Activated T-cell treated with anti-CD3 and anti-CD28 coated beads for 24 hours (primary cell): ENCODE measurements around the gene RHBDD3.

Experiments used
- DNase-seq: peaks from one replicate; pipeline ENCODE4 v3.0.0-alpha.2; 2020; ENCODE audit warnings: low read depth

RHBDD3 gene

DNA sequence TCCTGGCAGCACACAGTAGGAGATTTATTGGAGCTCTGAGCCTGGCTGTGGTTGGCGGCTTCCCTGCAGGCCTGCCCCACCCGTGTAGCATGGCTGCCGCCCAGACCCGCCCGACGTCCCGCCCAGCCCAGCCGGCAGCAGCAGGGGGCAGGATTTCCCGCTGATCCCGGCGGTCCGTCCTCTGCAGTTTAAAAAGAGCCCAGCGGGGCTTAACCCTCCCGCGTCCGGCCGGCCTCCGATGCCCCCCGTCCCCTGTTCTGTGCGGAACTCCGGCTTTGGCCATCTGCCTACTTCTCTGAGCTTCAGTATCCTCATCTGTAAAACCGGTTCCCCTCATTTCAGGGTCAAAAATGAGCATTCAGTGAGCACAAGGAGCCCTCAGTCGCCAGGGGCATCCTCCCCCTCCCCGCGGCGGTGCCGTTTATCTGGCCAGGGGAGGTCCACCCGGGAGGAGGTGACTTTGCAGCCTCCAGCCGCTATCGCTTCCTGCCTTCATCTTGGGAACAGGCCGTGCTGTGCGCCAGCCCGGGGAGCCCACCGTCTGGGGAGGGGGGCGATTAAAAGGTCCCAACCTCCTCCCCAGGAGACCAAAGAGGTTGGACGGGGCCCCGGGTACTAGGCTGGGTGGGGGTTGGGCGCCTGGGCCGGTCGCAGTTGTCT is 38.5 kb upstream of the RHBDD3 start, which contains the start of gene GAS2L1:
Gene GAS2L1 (plus strand): TSS at position 476 of the 660 bp plus-strand sequence. CDS start 1,456 bp downstream, outside the sequence.
- DNase-seq = peak; percentile 31

DNA sequence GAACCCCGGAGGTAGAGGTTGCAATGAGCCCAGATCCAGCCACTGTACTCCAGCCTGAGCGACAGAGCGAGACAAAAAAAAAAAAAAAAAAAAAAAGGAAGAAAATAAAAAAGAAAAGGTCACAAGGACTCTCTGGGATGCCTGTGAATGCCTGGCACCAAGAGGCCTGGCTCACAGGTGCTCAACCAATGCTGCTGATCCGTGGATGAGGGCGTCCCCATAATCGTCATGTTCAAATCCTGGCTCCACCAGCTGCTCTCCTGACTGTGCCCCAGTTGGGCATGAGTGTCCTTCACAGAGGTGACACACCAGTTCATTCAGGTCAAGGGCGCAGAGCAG is 38.0 kb upstream of the RHBDD3 start:
- no peak for DNase-seq

DNA sequence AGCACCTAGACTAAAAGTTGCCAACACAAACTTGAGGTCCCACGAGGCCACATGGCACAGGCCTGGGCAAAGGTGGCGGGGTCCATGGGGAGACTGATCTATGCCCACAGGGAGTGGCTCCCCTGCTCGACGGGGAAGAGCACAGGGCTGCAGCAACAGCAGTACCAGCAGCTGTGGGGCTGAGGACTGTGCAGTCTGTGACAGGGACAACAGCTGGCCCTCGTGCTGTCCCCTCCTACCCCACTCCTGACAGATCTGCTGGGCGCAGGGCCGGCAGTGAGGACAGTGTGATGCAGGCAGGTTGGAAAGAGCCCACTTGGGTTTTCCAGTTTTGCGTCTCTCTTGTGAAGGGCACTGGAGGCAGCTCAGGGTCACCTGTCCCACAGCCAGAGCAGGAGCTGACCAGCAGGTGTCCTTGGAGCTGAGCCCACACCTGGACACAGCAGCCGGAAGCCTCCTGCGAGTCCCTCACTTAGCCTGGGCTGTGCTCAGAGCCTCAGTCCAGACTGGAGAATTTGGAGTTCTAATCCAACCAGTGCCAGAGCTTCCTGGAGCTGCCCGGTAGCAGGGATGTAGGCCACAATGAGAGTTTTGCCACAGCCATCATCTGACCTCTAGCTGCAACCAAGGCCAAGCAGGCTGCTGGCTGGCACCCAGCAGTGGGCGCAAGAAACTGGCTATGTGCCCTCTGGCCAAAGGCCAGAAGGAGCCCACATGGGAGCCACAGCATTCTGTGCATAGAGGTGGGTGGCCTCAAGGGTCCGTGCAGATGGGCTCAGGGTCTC is 35.1 kb upstream of the RHBDD3 start:
- no peak for DNase-seq

DNA sequence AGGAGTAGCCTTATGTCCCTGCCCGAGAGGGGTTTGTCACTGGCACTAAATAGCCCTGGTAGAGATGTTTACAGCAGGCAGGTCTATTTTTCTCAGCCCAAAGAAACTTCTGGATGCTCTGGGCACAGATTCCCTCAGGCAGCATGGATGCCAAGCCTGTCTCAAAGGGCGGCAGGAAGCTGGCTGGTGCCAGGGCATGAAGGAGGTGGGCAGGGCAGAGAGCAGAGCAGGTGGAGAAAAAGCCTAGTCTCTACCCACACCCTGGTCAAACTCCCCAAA is 34.6 kb upstream of the RHBDD3 start:
- no peak for DNase-seq

DNA sequence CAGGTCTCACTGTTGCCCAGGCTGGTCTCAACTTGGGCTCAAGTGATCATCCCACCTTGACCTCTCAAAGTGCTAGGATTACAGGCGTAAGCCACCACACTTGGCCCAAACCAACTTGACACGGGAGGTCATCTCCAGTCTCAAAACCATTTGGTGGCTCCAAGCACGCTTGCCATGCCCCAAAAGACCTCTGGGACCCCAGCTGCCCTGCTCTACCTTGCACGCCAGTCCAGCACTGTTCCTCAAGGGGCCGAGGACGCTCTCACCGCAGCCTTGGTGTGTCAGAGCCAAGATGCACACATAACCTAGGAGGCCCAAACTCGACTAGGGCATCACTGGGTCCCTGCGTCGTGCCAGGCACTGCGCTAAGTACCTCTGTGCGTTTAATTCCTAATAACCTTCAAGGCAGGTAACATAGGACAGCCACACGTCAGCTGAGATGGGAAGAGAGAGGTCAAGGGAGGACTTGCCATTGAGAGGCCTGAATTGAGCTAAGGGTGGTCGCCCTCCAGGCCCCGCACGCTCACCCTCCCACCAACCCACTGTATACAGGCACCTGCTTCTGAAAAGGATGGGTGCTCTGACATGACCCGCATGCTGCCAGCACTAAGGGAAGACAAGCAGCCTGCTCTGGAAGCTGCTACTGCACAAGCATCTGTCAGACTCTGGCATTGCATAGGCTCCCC is 34.1 kb upstream of the RHBDD3 start:
- DNase-seq = no peak

DNA sequence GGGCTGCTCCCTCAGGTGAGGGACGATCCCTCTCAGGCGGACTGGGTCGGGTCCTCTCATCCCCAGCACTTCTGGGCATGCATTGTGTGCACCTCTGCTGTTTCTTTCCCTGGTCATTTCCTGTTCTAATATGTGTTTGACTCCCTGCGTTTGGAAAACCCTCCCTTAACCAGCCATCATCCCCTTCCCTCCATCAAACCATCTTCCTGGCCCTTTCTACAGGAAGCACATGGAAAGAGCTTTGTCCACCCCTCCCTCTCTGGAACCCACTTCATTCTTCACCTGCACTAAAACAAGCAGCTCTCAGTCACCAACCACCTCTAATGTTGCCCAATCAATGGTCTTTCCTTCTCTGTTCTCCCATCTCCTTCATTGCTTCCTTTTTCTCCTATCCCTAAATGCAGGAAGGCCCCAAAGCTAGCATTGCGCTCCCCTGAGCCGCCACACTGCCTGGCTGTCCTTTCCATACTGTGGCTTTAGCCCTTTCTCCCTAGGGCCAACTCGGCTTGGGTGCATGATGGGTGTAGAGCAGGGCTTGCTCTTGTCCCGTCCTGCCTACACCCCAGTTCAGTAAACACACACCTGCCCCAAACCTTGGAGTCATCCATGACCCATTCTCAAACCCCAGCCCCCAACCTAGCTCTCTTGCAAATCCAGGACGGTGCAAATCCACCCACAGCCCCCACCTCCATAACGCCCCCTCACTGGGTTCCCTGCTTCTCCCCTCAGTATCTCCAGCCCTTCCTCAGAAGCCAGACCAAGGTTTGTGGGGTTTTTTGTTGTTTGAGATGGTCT is 33.2 kb upstream of the RHBDD3 start:
- DNase-seq = no peak

DNA sequence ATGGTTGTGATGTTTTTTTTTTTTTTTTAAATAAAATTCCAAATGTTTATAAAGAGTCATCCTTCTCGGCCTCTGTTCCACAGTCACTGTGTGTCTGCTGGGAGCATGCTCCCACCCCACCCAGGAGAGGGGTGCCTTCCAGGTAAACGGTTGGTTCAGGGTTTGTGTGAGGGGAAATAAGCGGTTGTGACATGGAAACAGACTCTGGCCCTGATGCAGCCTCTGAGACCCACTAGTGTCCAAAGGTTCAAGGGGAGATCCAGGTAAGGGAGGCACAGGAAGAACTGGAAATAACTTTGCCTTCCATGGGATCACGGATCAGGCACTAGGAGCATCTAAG is 32.7 kb upstream of the RHBDD3 start:
- DNase-seq = no peak

DNA sequence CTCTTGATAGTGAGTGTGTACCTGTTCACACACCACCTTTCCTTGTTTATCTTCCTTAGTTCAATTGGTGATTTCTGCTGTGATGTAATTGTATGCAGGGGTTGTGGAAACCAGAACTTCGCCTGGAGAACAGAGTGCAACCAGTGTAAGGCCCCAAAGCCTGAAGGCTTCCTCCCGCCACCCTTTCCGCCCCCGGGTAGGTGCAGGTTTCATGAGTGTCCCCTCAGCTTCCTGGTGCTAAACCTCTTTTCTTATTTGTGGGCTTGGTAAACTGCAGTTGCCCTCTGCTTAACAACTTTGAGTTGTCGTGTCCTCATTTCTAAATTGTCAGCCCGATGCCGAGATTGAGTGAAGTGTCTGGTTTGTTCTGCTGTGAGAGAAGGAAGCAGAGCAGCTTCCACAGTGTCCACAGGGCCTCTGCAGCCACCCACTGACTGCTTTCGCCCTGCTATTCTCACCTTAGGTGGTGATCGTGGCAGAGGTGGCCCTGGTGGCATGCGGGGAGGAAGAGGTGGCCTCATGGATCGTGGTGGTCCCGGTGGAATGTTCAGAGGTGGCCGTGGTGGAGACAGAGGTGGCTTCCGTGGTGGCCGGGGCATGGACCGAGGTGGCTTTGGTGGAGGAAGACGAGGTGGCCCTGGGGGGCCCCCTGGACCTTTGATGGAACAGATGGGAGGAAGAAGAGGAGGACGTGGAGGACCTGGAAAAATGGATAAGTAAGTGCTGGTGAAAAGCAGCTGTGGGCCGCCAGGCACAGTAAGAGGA is 31.5 kb upstream of the RHBDD3 start:
- DNase-seq = no peak

DNA sequence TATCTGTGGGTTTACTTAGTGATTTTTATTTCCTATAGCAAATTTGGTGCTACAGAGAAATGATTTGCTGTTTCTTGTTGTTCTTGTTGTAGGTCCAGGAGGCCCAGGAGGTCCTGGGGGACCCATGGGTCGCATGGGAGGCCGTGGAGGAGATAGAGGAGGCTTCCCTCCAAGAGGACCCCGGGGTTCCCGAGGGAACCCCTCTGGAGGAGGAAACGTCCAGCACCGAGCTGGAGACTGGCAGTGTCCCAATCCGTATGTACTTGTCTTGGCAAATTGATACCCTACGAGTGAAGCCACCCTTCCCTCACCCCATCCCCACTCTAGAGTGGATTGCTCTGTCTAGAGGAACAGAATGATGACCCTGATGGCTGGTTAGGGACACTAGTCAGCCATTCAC is 30.9 kb upstream of the RHBDD3 start:
- no peak for DNase-seq

DNA sequence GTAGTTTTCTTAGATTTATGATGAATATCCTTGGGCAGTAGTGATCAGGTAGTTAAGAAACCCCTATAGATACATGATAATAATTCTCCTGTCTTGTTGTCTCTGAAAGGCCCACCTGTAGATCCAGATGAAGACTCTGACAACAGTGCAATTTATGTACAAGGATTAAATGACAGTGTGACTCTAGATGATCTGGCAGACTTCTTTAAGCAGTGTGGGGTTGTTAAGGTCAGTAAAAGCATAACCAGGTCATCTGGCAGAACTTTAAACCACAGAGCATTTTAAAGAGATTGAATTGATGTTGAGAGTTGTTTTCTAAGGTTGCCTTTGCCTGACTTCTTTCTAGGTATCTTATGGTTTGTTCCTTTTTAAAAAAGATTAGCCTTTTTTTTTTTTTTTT is 24.6 kb upstream of the RHBDD3 start:
- DNase-seq = no peak

DNA sequence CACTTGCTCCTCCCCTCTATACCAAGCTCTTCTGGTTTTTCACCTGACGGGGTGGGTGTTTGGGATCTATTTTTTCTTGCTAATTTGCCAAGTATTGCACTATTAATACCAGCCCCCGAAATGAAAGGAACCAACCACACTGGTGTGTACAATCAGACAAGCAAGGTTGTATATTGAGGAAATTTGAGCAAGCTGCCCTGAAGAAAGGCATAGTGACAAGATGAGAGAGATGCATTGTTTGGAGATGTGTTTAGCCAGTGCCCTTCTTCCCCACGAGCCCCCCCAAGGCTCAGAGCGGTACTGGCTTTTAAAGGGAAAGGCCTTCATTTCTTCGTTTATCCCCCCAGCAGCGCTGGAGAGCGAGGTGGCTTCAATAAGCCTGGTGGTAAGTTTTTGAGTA is 23.4 kb upstream of the RHBDD3 start:
- DNase-seq = no peak

DNA sequence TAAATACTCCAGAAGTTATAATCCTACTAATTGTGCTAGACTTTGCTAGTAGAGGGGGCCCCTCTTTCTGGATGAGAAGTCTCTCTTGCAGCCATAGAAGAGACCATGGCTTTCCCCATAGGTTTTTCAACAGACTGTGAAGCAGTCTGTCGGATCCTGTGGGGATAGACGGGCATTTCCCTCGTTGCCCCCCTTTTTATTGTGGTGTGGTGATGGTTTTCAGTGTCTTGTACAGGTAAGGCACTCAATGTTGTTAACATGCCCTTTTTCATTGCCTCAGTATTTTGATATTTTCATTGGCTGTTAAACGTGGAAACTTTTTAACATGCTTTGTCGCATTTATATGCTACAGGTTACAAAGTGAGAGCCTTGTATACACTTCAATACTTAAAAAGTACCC is 22.3 kb upstream of the RHBDD3 start:
- DNase-seq = no peak

DNA sequence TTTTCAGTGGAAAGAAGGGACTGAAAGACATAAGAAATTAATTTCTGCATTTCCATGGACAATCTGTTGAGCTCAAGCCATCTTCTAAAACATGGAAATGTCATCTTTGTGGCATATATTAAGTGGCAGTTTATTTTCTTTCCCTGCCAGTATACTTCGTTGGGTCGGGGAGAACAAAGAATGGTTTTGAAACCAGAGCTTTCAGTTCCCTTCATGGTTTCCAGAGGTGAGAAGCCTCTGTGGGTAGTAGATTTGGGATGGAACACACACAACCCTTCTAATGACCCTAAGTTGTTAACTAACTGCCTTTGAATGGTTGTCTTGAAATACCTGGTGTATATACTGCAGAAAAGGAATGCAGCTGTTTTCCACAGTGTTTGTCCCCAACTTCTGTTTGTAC is 21.1 kb upstream of the RHBDD3 start:
- no peak for DNase-seq

DNA sequence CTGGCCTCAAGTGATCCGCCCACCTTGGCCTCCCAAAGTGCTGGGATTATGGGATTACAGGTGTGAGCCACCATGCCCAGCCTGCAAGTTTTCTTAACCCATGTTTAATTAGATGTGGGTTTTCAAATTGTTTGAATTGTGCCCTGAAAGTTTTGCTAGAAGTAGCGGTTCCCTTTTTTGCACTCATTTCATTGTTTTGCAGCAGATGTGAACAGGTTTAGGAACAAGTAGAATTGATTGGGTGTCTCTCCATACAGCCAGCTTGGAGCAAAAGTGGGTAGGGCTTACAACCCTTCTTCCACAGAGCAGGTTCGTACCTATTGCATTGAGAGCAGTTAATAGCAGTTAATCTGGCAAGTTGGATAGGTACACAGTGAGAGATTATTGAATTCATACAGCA is 16.4 kb upstream of the RHBDD3 start:
- DNase-seq = no peak

DNA sequence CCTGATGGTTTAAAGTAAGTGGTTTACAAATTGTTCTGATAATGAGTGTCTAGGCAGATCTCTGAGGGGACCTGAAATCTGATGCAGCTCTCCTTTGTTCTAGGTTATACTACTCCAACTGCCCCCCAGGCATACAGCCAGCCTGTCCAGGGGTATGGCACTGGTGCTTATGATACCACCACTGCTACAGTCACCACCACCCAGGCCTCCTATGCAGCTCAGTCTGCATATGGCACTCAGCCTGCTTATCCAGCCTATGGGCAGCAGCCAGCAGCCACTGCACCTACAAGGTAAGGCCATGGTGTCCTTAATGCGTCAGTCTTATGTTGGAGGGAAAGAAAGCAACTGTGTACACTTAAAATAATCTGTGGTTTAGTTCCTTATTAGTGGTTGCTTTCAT is 10.1 kb upstream of the RHBDD3 start:
- DNase-seq = no peak

DNA sequence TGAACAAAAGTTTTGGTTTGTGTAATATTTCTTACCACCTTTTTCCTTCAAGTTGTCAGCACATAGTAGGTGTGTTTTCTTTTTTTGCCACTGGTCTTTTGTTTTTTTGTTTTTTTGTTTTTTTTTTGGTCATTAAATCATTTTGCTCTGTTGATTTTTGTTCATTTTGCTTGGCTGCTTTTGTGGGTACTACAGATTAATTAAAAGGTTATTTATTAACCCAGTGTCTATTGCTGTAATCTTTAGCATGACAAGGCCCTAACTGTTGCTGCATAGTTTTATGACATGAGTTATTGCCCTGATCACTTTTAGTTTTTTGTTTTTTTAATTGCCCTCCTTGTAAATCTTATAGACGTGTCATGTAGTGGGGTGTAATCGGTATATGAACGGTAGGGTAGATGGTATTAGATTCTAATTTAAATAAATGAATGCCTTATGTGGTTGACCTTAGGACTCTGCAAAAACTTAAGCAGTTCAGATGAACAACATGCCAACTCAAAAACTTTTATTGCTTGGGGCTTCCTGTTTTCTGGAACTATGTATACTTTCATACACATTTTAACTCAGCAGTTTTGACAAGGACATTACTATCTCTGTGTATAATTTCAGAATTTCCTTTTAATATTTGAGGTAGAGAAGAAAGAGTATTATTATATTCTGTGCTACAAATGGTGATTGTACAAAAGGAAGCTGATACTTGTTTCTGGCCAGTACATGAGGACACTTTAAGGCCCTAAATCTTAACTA is 8.2 kb upstream of the RHBDD3 start:
- DNase-seq = no peak

DNA sequence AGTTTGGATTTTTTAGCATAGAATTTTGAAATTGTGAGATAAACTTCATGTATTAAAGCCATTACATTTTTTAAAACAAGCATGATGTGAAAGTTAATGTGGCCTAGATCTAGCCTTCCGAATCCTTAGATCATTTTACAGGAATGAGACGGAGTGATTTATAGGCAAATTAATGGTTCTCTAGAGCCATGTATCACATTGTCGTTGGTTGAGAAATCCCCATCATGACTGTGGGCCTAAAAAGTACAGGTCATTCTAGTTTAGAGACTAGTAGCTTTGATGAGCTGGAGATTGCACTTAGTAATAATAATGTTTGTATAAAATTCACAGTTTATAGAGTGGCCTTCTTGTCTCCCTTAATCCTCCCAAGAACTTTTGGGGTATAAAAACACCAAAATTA is 7.4 kb upstream of the RHBDD3 start:
- DNase-seq = no peak

DNA sequence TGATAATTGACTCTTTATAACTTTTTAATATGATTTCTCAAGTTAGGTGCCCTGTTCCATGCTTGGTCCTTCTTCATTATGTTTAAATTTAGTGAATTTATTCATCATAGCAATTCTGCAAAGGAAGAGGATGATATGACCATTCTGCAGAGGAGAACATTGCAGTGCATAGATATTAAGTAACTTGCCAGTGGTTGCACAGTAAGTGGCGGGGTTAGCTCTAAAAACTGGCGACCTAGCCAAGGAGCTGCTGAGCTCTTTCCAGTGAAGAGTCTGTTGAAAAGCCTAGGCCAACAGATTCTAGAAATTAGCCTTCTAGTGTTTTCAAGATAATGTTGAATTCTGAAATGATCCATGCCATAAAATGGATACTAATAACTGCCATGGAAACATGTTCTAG is 4.8 kb upstream of the RHBDD3 start:
- no peak for DNase-seq

DNA sequence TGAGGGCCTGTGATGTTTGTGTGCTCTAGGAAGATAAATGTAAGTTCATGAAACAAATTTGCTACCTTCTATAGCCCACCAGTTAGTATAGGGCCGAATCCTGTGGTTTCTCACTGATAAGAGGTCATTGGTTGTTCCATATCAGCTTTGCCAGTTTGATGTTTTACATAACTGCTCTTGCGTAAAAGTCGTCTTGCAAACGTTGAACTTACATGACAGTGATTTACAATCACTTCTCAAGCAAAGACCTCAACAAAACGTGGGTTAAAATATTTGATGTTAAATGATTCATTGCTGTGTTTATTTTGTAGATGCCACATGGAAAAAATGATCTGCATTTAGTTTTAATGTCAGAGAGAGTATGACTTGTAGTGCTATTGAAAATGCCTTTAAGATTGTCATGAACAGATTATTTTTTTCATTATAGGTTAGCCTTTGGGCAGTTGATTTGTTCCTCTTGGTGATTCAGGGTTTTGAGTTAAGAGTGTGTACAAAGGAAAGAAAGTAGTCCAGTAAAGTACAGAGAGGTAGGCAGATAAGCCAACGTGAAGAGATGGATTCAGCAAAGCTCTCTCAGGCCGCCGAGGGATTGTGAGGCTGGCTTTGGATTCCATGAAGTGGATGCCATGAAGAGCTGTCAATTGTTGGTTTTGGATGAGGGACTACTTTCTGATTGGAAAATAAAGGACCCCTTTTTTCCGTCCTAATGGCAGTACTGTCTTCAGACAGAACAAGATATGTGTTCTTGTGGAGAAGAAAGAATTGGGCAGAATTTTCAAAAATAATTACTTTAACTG is 2.9 kb upstream of the RHBDD3 start:
- DNase-seq = no peak

DNA sequence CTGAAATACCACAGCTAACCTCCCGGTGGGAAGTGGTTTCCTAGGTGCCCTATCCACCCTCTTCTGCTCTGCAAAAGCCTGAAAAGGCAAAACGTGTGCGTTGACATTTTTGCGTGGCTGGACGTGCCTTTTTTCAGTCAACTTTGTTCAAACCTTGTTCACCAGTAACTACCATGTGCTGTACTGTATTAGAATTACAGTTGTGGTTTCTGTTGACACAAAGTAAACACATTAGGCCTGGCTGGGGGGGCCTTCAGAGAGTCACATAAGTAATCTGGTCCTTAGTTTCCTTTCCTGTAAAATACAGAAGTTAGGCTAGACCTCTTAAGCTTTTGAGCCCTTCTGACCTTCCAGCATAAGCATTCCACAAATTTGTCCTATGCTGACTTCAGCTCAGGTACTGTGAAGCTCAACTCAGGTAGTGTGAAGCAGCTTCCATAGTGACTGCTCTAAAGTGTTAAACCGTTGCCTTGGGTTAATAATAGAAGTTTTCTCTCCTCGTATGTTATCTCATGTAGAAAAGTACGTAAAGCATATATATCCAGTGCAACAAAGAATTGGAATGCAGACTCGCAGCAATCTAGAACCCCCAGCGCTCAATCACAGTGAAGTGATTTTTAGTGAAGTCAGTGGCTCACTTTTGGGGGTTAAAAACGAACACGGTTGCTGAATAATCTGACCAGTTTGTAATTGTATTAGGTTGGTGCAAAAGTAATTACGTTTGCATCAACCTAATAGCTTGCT is 2.1 kb upstream of the RHBDD3 start:
- no peak for DNase-seq
